Lung (tissue), 12 donors: ENCODE results near the gene LMNTD2. TPM values are rescaled to one million over a fixed set of nuclear protein-coding genes. Genes with fewer than 3 reads are reported as not detected.
A peak's percentile ranks its signal among the peaks of the same experiment; 100 is the strongest.

Experiments used
- ATAC-seq: fragments of 200-7000 bp; cut with Tn5 transposase; one replicate; pipeline ENCODE4 v1.9.1; 2020; ENCODE audit warnings: moderate number of reproducible peaks; ENCODE audit not compliant: insufficient read depth, low FRiP score
- DNase-seq, 3 donors: peaks; one replicate each; pipeline ENCODE4 v3.0.0-alpha.2; 2013 to 2017
- H3K27ac ChIP-seq, 2 donors: one replicate each; pipeline ENCODE4 v1.5.1; 2013; ENCODE audit warnings: mild to moderate bottlenecking in 2 of 2, moderate library complexity in 2 of 2, control low read depth in 1 of 2, inconsistent platforms in 1 of 2, low read depth in 1 of 2, low read length in 1 of 2
- H3K27me3 ChIP-seq, 3 donors: one replicate each; pipeline ENCODE4 v1.5.1; 2013; ENCODE audit warnings: low read length in 2 of 3; ENCODE audit not compliant: control insufficient read depth in 3 of 3, insufficient read depth in 3 of 3
- H3K36me3 ChIP-seq, 4 donors: one replicate each; pipeline ENCODE4 v1.5.1; 2013; ENCODE audit warnings: low read length in 4 of 4, mild to moderate bottlenecking in 1 of 4, moderate library complexity in 1 of 4; ENCODE audit not compliant: control insufficient read depth in 4 of 4, insufficient read depth in 4 of 4
- H3K4me1 ChIP-seq, 5 donors: one replicate each; pipeline ENCODE4 v1.5.1; 2013; ENCODE audit warnings: low read length in 5 of 5, mild to moderate bottlenecking in 2 of 5, moderate library complexity in 1 of 5; ENCODE audit not compliant: control insufficient read depth in 5 of 5, insufficient read depth in 5 of 5
- H3K4me3 ChIP-seq: one replicate; pipeline ENCODE4 v1.5.1; 2013; ENCODE audit warnings: mild to moderate bottlenecking, control low read depth, moderate library complexity
- H3K9ac ChIP-seq, 2 donors: one replicate each; pipeline ENCODE4 v1.5.1; 2013; ENCODE audit warnings: low read length in 2 of 2, control low read depth in 1 of 2; ENCODE audit not compliant: insufficient read depth in 1 of 2
- H3K9me3 ChIP-seq, 4 donors: one replicate each; pipeline ENCODE4 v1.5.1; 2013; ENCODE audit warnings: low read length in 3 of 4, mild to moderate bottlenecking in 1 of 4, moderate library complexity in 1 of 4; ENCODE audit not compliant: control insufficient read depth in 4 of 4, insufficient read depth in 3 of 4
- WGBS, 2 donors: extraction: QIAGEN DNeasy Blood & Tissue Kit; methylation state at CpG; one replicate each; pipeline ENCODE4 v1.1.7; 2013; 5-methylcytosine and 5-hydroxymethylcytosine counted together
- polyA plus RNA-seq, 2 donors: library from polyadenylated mRNA; stranded (reverse); fragments of 200-250 nt; gene quantifications; one replicate each; pipeline ENCODE4 v1.2.1, GENCODE V29; 2013
- total RNA-seq, 2 donors: library from RNA; depleted of rRNA in 1 of 2; stranded (reverse); fragments of >200 nt in 1 of 2; gene quantifications; one replicate each; pipeline ENCODE4 v1.2.1, GENCODE V29; 2014 to 2021
- TF ChIP-seq, protein P1 (sequence below): IDR thresholded peaks from 2 replicates; pipeline ENCODE4 v1.5.1; 2012; ENCODE audit warnings: mild to moderate bottlenecking; ENCODE audit errors: control extremely low read depth, extremely low read depth
- donor health status: control.
- donor health status: control.
- donor health status: Bipolar disorder and iron deficiency.
- donor health status: healthy.
- donor health status: DM: yes; HTN: yes; CAD: no.

LMNTD2 gene
- total and polyA plus RNA-seq, 4 donors = 2.3 to 9.7 (median 3.8) TPM

DNA sequence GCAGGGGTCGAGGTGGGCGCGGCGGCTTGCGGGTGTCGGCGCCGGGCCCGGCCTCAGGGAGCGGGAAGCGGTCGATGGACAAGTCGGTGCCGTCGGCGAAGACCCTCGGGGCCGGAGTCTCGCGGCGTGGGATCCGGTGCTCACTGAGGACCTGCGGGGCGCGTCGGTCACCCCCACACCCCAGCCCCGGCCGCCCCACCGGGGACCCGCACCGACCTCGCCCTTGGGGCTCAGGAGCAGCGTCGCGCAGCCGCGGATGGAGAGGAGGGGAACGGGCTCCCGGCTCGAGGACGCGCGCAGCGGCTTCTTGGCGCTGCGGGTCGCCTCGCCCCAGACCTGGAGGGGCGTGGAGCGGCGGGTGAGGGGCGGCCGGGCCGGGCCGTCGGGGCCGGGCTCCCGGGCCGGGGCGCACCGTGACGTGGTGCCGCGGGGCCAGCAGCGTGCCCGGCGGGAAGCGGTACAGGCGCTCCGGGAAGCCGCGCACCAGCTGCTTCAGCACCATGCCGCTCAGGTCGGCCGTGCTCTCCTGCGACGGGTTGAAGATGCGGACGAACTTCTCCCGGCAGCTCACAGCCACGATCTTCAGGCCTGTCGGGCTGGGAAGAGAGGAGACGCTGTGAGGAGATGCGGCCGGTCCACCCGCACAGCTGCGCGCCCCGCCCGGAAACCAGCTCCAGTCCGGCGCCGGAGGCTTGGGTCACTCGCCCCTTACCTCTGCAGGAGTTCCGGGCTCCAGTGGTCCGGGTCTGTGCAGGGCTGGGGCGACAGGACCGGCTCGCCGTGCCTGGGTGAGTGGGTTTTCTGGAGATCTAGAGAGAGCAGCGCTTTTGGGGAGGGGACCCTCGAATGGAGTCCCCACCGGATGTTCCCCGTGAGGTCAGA is 4.5 kb downstream of the LMNTD2 start:
- no peak overlapping the region for H3K9ac ChIP-seq
- 4 to 6% methylated on average over 90 to 104 of the region's 104 CpGs for WGBS, 2 donors
- H3K27me3 ChIP-seq = peaks cover 0 to 37% (median 12%) of the 10 kb centered on the region in 3 donors
- H3K36me3 ChIP-seq = no peaks in the 10 kb centered on the region
- no peak overlapping the region for H3K4me3 ChIP-seq
- H3K9me3 ChIP-seq = no peaks in the 10 kb centered on the region
- H3K4me1 ChIP-seq = peaks cover 0 to 10% (median 6%) of the 10 kb centered on the region in 5 donors
- DNase-seq (no peak), ATAC-seq (no peak)
- H3K27ac ChIP-seq = no peak overlapping the region
- TF ChIP-seq, protein P1, sequence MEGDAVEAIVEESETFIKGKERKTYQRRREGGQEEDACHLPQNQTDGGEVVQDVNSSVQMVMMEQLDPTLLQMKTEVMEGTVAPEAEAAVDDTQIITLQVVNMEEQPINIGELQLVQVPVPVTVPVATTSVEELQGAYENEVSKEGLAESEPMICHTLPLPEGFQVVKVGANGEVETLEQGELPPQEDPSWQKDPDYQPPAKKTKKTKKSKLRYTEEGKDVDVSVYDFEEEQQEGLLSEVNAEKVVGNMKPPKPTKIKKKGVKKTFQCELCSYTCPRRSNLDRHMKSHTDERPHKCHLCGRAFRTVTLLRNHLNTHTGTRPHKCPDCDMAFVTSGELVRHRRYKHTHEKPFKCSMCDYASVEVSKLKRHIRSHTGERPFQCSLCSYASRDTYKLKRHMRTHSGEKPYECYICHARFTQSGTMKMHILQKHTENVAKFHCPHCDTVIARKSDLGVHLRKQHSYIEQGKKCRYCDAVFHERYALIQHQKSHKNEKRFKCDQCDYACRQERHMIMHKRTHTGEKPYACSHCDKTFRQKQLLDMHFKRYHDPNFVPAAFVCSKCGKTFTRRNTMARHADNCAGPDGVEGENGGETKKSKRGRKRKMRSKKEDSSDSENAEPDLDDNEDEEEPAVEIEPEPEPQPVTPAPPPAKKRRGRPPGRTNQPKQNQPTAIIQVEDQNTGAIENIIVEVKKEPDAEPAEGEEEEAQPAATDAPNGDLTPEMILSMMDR = no peak

- H3K4me3 ChIP-seq = peak overlapping the region; percentile 8
- no peak overlapping the region for H3K9ac ChIP-seq
- no peaks in the 10 kb centered on the region for H3K9me3 ChIP-seq
- H3K36me3 ChIP-seq = no peaks in the 10 kb centered on the region
- peaks cover 0 to 37% (median 12%) of the 10 kb centered on the region in 3 donors for H3K27me3 ChIP-seq
- peaks cover 0 to 10% (median 5%) of the 10 kb centered on the region in 5 donors for H3K4me1 ChIP-seq
- DNase-seq (no peak), ATAC-seq (peak; percentile 1)
- WGBS, 2 donors = 0 to 1% methylated on average over 20 to 56 of the region's 57 CpGs
- TF ChIP-seq, protein P1 = no peak
- no peak overlapping the region for H3K27ac ChIP-seq
Observed at GRCh38 chr11:555227-555779, 5.2 kb downstream of the LMNTD2 start.

DNA sequence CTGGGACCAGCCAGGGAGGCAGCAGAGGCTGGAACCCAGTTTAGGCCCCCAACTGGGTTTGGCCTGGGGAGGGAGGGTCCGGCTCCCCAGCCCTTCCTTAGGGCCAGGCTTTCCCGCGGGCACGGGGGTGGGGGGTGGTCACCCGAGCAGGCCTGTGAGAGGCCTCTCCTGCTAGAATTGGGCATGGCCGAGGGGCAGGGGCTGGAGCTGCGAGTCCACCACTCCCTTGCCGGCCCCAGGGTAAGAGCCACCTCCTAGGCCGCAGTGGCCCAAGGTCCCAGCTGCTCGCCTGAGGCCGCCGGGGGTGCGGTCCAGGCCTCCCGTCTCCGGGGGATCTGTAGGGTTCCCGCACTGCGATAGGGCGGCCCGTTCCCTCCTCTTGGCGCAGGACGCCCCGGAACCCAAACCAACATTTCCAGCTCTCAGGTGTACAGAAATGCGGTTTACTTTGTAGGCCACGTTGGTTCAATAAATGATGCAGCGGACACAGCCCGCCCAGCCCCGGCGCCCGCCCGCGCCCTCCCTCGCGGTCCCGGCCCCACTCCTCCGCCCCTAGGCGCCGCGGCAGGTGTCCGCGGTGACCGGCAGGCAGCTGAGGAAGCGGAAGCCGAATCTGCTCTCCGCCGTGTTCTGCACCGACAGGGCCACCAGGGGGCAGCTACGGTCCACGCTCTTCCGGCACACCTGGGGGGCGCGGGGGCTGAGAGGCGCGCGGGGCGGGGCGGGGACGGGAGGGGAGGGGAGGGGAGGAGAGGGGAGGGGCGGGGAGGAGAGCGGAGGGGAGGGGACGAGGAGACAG is 5.9 kb downstream of the LMNTD2 start:
- Histone ChIP-seq H3K4me1 (peaks cover 0 to 6% (median 0%) of the 10 kb centered on the region in 5 donors), H3K27me3 (peaks cover 0 to 37% (median 10%) of the 10 kb centered on the region in 3 donors), H3K9me3 (no peaks in the 10 kb centered on the region), H3K36me3 (no peaks in the 10 kb centered on the region), H3K4me3 (no peak overlapping the region), H3K27ac (no peak overlapping the region), H3K9ac (no peak overlapping the region)
- DNase-seq (peak; percentile 52 to 71 (median 56)), ATAC-seq (peak; percentile 65)
- 12 to 16% methylated on average over 38 to 53 of the region's 60 CpGs for WGBS, 2 donors
- TF ChIP-seq, protein P1 = peak; percentile 67
